ENCODE measurements around the gene DENND10. TPM values are rescaled to one million over a fixed set of nuclear protein-coding genes. Genes with fewer than 3 reads are reported as not detected.

DENND10 gene
- total RNA-seq, 1 experiment from 2014 or later = 41.2 TPM

GRCh38 chr10:119059557-119059956 is 44.4 kb upstream of the DENND10 start:
- no peak overlapping the region for H3K27ac ChIP-seq (ENCODE audit: low read depth, low read length, poor library complexity, severe bottlenecking)
- intact Hi-C loops (cut with micrococcal nuclease; ENCODE audit: unreplicated experiment) = no loop called here
- no peak for DNase-seq (ENCODE audit: low spot score)
- H3K4me3 ChIP-seq (ENCODE audit: low read depth, low read length, poor library complexity, severe bottlenecking) = no peak overlapping the region
- no TSS peak for BruUV-seq (replicated peaks)
- no peak for TF ChIP-seq EZH2 (IDR thresholded peaks at IDR 0.05; ENCODE audit: borderline replicate concordance, low read depth, low read length, poor library complexity, severe bottlenecking)
- TF ChIP-seq CTCF (conservative IDR thresholded peaks at IDR 0.05; ENCODE audit: low read depth, low read length) = no peak
- H3K4me1 ChIP-seq (ENCODE audit: insufficient read depth, low read length, poor library complexity, severe bottlenecking) = peaks cover 17% of the 10 kb centered on the region
- no peaks in the 10 kb centered on the region for H3K27me3 ChIP-seq (replicated peaks; ENCODE audit: insufficient read depth, low read depth, low read length, poor library complexity)
- POLR2A ChIA-PET (ENCODE audit: low non-redundant PET) = no interaction called here
- CTCF ChIA-PET = no interaction called here
- peaks cover 100% of the 10 kb centered on the region for H3K36me3 ChIP-seq (ENCODE audit: insufficient read depth, low read length, poor library complexity, severe bottlenecking)
- no peaks in the 10 kb centered on the region for H3K9me3 ChIP-seq (ENCODE audit: low read depth, low read length, poor library complexity, severe bottlenecking)

- H3K9me3 ChIP-seq (ENCODE audit: low read depth, low read length, poor library complexity, severe bottlenecking) = no peaks in the 10 kb centered on the region
- intact Hi-C loops (cut with micrococcal nuclease; ENCODE audit: unreplicated experiment) = no loop called here
- H3K27ac ChIP-seq (ENCODE audit: low read depth, low read length, poor library complexity, severe bottlenecking) = no peak overlapping the region
- POLR2A ChIA-PET (ENCODE audit: low non-redundant PET) = no interaction called here
- TF ChIP-seq CTCF (conservative IDR thresholded peaks at IDR 0.05; ENCODE audit: low read depth, low read length) (no peak), EZH2 (IDR thresholded peaks at IDR 0.05; ENCODE audit: borderline replicate concordance, low read depth, low read length, poor library complexity, severe bottlenecking) (no peak)
- CTCF ChIA-PET = no interaction called here
- BruUV-seq (replicated peaks) = no TSS peak
- H3K36me3 ChIP-seq (ENCODE audit: insufficient read depth, low read length, poor library complexity, severe bottlenecking) = peaks cover 100% of the 10 kb centered on the region
- peaks cover 17% of the 10 kb centered on the region for H3K4me1 ChIP-seq (ENCODE audit: insufficient read depth, low read length, poor library complexity, severe bottlenecking)
- no peaks in the 10 kb centered on the region for H3K27me3 ChIP-seq (replicated peaks; ENCODE audit: insufficient read depth, low read depth, low read length, poor library complexity)
- no peak overlapping the region for H3K4me3 ChIP-seq (ENCODE audit: low read depth, low read length, poor library complexity, severe bottlenecking)
- DNase-seq (ENCODE audit: low spot score) = peak; percentile 80
These were observed 43.8 kb upstream of the DENND10 start for GRCh38 chr10:119060107-119060506.

GRCh38 chr10:119061352-119061751 is 42.6 kb upstream of the DENND10 start:
- ChIA-PET POLR2A (ENCODE audit: low non-redundant PET) (interaction anchor here (0.6 kb wide), 1 partner anchor 31 kb away, joined by 6 read pairs; no protein-coding TSS in a partner anchor), CTCF (no interaction called here)
- Histone ChIP-seq H3K27me3 (replicated peaks; ENCODE audit: insufficient read depth, low read depth, low read length, poor library complexity) (no peaks in the 10 kb centered on the region), H3K27ac (ENCODE audit: low read depth, low read length, poor library complexity, severe bottlenecking) (no peak overlapping the region), H3K4me1 (ENCODE audit: insufficient read depth, low read length, poor library complexity, severe bottlenecking) (peaks cover 17% of the 10 kb centered on the region), H3K36me3 (ENCODE audit: insufficient read depth, low read length, poor library complexity, severe bottlenecking) (peaks cover 100% of the 10 kb centered on the region), H3K9me3 (ENCODE audit: low read depth, low read length, poor library complexity, severe bottlenecking) (no peaks in the 10 kb centered on the region), H3K4me3 (ENCODE audit: low read depth, low read length, poor library complexity, severe bottlenecking) (no peak overlapping the region)
- no TSS peak for BruUV-seq (replicated peaks)
- TF ChIP-seq CTCF (conservative IDR thresholded peaks at IDR 0.05; ENCODE audit: low read depth, low read length) (no peak), EZH2 (IDR thresholded peaks at IDR 0.05; ENCODE audit: borderline replicate concordance, low read depth, low read length, poor library complexity, severe bottlenecking) (no peak)
- DNase-seq (ENCODE audit: low spot score) = no peak
- intact Hi-C loops (cut with micrococcal nuclease; ENCODE audit: unreplicated experiment) = no loop called here
